AG09309 (cell line): ENCODE data around the gene BMPR2.
"Not testable (repeated sequence)": the region's sequence is repeated elsewhere in the genome, so short reads cannot be mapped to it uniquely, and the experiment has no call there.

ENCODE experiments used
- DNase-seq: peaks from one replicate; pipeline ENCODE4 v3.0.0-alpha.2; 2010; ENCODE audit warnings: low read depth
- H3K4me3 ChIP-seq: 2 replicates; pipeline ENCODE4 v1.5.1; 2011; ENCODE audit warnings: mild to moderate bottlenecking, low read depth, low read length, moderate library complexity; ENCODE audit not compliant: control insufficient read depth
- CTCF ChIP-seq: IDR thresholded peaks from 2 replicates; pipeline ENCODE4 v1.5.1; 2011; ENCODE audit warnings: mild to moderate bottlenecking, low read depth, low read length, inconsistent platforms; ENCODE audit not compliant: insufficient read depth, control insufficient read depth; ENCODE audit errors: missing control alignments

The BMPR2 gene

GRCh38 chr2:202555356-202555755 is 179.2 kb downstream of the BMPR2 start:
- no peak overlapping the region for H3K4me3 ChIP-seq
- no peak for TF ChIP-seq CTCF
- no peak for DNase-seq

DNA sequence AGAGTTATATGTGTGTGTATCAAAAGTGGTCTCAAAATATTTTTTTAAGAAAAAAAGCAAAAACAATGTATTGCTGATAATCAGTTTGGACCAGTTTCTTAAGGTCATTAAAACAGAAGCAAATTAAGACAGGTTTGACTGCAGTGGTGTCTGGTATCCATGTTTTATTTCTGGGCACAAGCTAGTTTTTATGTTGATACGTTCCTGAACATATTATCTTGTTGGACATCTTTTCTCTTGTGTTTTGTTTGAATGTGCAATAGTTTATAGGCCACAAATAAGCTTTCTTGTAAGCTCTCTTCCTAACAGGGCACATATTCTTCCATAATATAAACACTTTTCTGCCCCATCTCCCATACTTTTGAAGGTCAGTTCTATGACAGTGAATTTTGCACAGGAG is 184.1 kb downstream of the BMPR2 start:
- no peak for DNase-seq
- TF ChIP-seq CTCF: no peak
- no peak overlapping the region for H3K4me3 ChIP-seq

DNA sequence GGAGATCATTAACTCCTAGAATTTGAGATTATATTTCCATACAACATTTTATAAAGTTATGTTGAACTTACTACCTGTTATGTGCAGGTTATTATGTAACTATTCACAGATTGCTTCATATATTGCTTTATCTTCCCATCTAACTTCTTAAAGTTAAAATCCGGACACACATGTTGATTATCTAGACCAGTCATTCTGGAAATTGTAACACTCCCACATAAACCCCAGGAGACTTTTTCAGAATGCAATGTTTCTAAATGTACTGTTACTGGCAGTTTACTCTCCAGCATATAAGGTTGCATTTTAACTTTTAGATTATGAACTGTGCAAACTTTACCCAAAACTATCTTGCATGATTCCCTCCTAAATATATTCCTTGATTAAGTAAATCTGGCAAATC is 188.1 kb downstream of the BMPR2 start:
- no peak overlapping the region for H3K4me3 ChIP-seq
- no peak for DNase-seq
- TF ChIP-seq CTCF: no peak

GRCh38 chr2:202566286-202566685 is 190.2 kb downstream of the BMPR2 start:
- TF ChIP-seq CTCF: no peak
- H3K4me3 ChIP-seq: no peak overlapping the region
- no peak for DNase-seq

DNA sequence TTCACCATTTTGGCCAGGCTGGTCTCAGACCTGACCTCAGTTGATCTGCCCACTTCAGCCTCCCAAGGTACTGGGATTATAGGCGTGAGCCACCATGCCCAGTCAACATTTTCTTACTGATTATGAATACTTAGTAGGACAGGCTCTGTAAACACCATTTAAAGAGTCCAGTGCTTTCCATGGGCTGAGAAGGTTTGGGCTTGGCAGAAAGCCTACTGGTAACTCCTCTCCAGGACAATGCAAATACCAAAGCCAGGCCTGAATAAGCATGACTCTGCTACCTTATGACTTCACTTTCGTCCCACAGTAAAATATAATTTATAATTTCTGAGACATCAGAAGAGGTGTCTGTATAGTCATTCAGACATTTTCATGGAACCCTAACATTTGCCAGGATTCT is 198.4 kb downstream of the BMPR2 start:
- DNase-seq: no peak
- no peak for TF ChIP-seq CTCF
- H3K4me3 ChIP-seq: no peak overlapping the region

- DNase-seq, H3K4me3 ChIP-seq: not testable (repeated sequence)
These were observed 199.1 kb downstream of the BMPR2 start for GRCh38 chr2:202575194-202575593.

GRCh38 chr2:202577250-202578183 is 201.4 kb downstream of the BMPR2 start:
- no peak for DNase-seq
- no peak for TF ChIP-seq CTCF

DNA sequence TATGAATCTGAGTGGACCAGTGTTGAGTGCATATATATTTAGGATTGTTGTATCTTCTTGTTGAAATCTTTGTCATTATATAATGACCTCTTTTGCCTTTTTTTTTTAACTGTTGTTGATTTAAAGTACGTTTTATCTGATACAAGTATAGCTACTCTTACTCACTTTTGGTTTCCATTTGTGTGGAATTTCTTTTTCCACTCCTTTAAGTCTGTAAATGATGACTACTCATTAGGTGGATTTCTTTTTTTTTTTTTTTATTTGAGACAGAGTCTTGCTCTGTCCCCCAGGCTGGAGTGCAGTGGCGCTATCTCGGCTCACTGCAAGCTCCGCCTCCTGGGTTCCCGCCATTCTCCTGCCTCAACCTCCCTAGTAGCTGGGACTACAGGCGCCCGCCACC is 206.7 kb downstream of the BMPR2 start:
- DNase-seq, H3K4me3 ChIP-seq: not testable (repeated sequence)

More at GRCh38 chr2:202577250-202578183, 201.4 kb downstream of the BMPR2 start:
- H3K4me3 ChIP-seq: no peak overlapping the region
